Stomach (tissue), 4 donors: ENCODE measurements around the gene SUPT16H.

Source experiments
- POLR2A ChIP-seq, 4 donors: fragments of 450-650 bp; IDR thresholded peaks; one replicate each; pipeline ENCODE4 v1.6.1; 2016; ENCODE audit warnings: antibody characterized with exemption in 4 of 4, control low read depth in 2 of 4, mild to moderate bottlenecking in 1 of 4, moderate library complexity in 1 of 4
- TF ChIP-seq, protein P1 (sequence below), 7 experiments: fragments of 450-650 bp in 4 of 7; fragments of 200-600 bp in 3 of 7; sonication (generic) in 3 of 7; IDR thresholded peaks; one replicate each; pipeline ENCODE4 v1.5.1; 2016 to 2019; ENCODE audit warnings: antibody characterized with exemption in 7 of 7, control low read depth in 2 of 7, mild to moderate bottlenecking in 1 of 7

DNA sequence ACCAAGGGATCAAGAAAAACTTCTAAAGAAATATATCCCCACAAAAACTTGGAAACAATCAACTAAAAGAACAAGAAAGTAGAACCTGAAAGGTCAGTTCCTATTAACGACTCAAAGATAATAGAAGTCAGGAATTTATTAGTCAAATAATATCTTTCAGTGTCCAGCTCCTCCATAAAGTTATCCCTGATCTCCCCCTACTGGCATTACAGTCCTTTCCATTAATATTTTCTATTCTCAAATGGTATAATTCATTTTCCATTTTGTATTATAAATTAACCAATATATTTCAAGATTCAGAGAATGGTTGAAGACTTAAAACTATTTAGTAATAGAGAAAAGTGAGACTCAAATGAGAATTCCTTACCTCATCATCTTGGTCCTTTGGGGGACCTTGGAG is 11.6 kb upstream of the SUPT16H start:
- TF ChIP-seq, protein P1, sequence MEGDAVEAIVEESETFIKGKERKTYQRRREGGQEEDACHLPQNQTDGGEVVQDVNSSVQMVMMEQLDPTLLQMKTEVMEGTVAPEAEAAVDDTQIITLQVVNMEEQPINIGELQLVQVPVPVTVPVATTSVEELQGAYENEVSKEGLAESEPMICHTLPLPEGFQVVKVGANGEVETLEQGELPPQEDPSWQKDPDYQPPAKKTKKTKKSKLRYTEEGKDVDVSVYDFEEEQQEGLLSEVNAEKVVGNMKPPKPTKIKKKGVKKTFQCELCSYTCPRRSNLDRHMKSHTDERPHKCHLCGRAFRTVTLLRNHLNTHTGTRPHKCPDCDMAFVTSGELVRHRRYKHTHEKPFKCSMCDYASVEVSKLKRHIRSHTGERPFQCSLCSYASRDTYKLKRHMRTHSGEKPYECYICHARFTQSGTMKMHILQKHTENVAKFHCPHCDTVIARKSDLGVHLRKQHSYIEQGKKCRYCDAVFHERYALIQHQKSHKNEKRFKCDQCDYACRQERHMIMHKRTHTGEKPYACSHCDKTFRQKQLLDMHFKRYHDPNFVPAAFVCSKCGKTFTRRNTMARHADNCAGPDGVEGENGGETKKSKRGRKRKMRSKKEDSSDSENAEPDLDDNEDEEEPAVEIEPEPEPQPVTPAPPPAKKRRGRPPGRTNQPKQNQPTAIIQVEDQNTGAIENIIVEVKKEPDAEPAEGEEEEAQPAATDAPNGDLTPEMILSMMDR (IDR thresholded peaks at IDR 0.05), result no peak
- no peak for TF ChIP-seq POLR2A (IDR thresholded peaks at IDR 0.05)
